ENCODE data around the gene EIF4E1B.

DNA sequence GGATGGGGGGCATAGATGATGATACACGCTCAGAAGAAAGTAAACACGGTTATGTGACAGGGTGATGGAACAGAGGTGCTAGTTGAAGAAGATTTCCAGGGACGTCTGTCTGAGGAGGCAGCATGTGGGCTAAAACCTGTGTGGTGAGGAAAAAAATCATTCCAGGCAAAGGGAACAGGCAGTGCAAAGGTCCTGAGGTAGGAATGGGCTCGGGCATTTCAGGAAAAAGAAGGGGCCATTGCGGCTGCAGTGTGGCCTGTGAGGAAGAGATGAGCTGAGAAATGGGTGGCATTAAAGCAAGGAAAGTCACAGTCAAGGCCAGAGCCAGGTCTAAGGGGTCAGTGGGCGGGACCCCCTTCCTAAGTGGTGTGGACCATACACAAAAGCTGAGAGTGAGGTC lies 35.0 kb downstream of the EIF4E1B start:
- TF ChIP-seq EZH2phosphoT487 (IDR thresholded peaks at IDR 0.05; ENCODE audit: borderline replicate concordance, low read length) (no peak), CTCF (IDR thresholded peaks at IDR 0.05; ENCODE audit: low read depth, low read length, poor library complexity, severe bottlenecking) (no peak)

Data from DOHH2 (cell line).